Natural killer cell (primary cell): ENCODE measurements around the gene VEGFA. TPM values are rescaled to one million over a fixed set of nuclear protein-coding genes. Genes with fewer than 3 reads are reported as not detected.

Source experiments
- ATAC-seq, 3 donors: fragments of 150-1000 bp in 2 of 3; fragments of 200-7000 bp in 1 of 3; cut with Tn5 transposase; 1 replicate in 1 of 3; 2 replicates in 2 of 3; pipeline ENCODE4 v1.10.0; 2021; ENCODE audit warnings: mild to moderate bottlenecking in 2 of 3, moderate library complexity in 2 of 3
- DNase-seq, 2 donors: peaks; one replicate each; pipeline versions ENCODE4 v3.0.0 to v3.0.0-alpha.2; 2013 to 2021; ENCODE audit warnings: mixed read lengths in 1 of 2
- H3K27ac ChIP-seq: one replicate; pipeline ENCODE4 v1.5.1; 2013; ENCODE audit warnings: mild to moderate bottlenecking, low read length
- H3K27me3 ChIP-seq: one replicate; pipeline ENCODE4 v1.6.1; 2013; ENCODE audit warnings: low read length; ENCODE audit not compliant: control insufficient read depth, insufficient read depth
- H3K36me3 ChIP-seq: one replicate; pipeline ENCODE4 v1.6.1; 2013; ENCODE audit warnings: low read length; ENCODE audit not compliant: control insufficient read depth, insufficient read depth
- H3K4me1 ChIP-seq: one replicate; pipeline ENCODE4 v1.6.1; 2013; ENCODE audit warnings: low read length; ENCODE audit not compliant: control insufficient read depth, insufficient read depth
- H3K4me3 ChIP-seq: one replicate; pipeline ENCODE4 v1.5.1; 2013; ENCODE audit warnings: low read length
- H3K9me3 ChIP-seq: one replicate; pipeline ENCODE4 v1.6.1; 2013; ENCODE audit warnings: low read length; ENCODE audit not compliant: control insufficient read depth, insufficient read depth
- H3K27ac Mint-ChIP-seq, 2 donors: one replicate each; pipeline ENCODE4 v1.8.0; 2022; ENCODE audit warnings: mild to moderate bottlenecking in 2 of 2, mixed read lengths in 2 of 2, moderate library complexity in 1 of 2
- H3K27me3 Mint-ChIP-seq, 2 donors: one replicate each; pipeline ENCODE4 v1.8.0; 2022; ENCODE audit warnings: low read depth in 2 of 2, mixed read lengths in 2 of 2
- H3K36me3 Mint-ChIP-seq: one replicate; pipeline ENCODE4 v1.8.0; 2022; ENCODE audit warnings: mixed read lengths
- H3K4me1 Mint-ChIP-seq, 2 donors: one replicate each; pipeline ENCODE4 v1.8.0; 2022; ENCODE audit warnings: mixed read lengths in 2 of 2
- H3K4me3 Mint-ChIP-seq: one replicate; pipeline ENCODE4 v1.8.0; 2022; ENCODE audit warnings: mild to moderate bottlenecking, moderate library complexity, mixed read lengths
- H3K9me3 Mint-ChIP-seq, 2 donors: one replicate each; pipeline ENCODE4 v1.8.0; 2022; ENCODE audit warnings: mixed read lengths in 2 of 2
- WGBS: methylation state at CpG from one replicate; pipeline ENCODE4 v1.1.7; 2013; ENCODE audit warnings: missing lambda C conversion rate; ENCODE audit not compliant: insufficient coverage; 5-methylcytosine and 5-hydroxymethylcytosine counted together
- intact Hi-C: fragments of 100-400 bp; cut with micrococcal nuclease; formaldehyde crosslinking; loops from one replicate; pipeline ENCODE4 v1.14.2; 2022
- total RNA-seq, 4 donors: library from RNA; stranded (reverse); fragments of 120-200 nt in 1 of 4; gene quantifications; one replicate each; pipeline versions ENCODE4 v1.2.3 to v1.2.4, GENCODE V29; 2013 to 2022
- TF ChIP-seq, protein P1 (sequence below): fragments of 200-600 bp; IDR thresholded peaks from one replicate; pipeline ENCODE4 v1.8.0; 2022; ENCODE audit warnings: antibody characterized with exemption

The VEGFA gene
- total RNA-seq, 3 donors from 2014 or later (not counting 1 experiment from before 2014, with no cell fraction given): 3.6 to 27.5 (median 3.7) TPM

GRCh38 chr6:43761666-43762409 is 8.2 kb upstream of the VEGFA start:
- WGBS: 88% methylated on average over 9 of the region's 9 CpGs
- H3K4me1 ChIP-seq: no peaks in the 10 kb centered on the region
- H3K4me3 ChIP-seq: no peak overlapping the region
- H3K27ac ChIP-seq: no peak overlapping the region
- no peaks in the 10 kb centered on the region for H3K9me3 ChIP-seq
- no peaks in the 10 kb centered on the region for H3K36me3 ChIP-seq
- intact Hi-C loops: no loop called here
- ATAC-seq (no peak), DNase-seq (no peak)
- H3K4me3 Mint-ChIP-seq: no peak overlapping the region
- no peaks in the 10 kb centered on the region for H3K36me3 Mint-ChIP-seq
- H3K27me3 Mint-ChIP-seq: peaks cover 9 to 10% of the 10 kb centered on the region in 2 donors
- no peak overlapping the region for H3K27ac Mint-ChIP-seq
- no peaks in the 10 kb centered on the region for H3K27me3 ChIP-seq
- H3K4me1 Mint-ChIP-seq: no peaks in the 10 kb centered on the region
- no peaks in the 10 kb centered on the region for H3K9me3 Mint-ChIP-seq
- TF ChIP-seq, protein P1, sequence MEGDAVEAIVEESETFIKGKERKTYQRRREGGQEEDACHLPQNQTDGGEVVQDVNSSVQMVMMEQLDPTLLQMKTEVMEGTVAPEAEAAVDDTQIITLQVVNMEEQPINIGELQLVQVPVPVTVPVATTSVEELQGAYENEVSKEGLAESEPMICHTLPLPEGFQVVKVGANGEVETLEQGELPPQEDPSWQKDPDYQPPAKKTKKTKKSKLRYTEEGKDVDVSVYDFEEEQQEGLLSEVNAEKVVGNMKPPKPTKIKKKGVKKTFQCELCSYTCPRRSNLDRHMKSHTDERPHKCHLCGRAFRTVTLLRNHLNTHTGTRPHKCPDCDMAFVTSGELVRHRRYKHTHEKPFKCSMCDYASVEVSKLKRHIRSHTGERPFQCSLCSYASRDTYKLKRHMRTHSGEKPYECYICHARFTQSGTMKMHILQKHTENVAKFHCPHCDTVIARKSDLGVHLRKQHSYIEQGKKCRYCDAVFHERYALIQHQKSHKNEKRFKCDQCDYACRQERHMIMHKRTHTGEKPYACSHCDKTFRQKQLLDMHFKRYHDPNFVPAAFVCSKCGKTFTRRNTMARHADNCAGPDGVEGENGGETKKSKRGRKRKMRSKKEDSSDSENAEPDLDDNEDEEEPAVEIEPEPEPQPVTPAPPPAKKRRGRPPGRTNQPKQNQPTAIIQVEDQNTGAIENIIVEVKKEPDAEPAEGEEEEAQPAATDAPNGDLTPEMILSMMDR: no peak

- no peak overlapping the region for H3K27ac ChIP-seq
- 96% methylated on average over 5 of the region's 5 CpGs for WGBS
- Mint-ChIP-seq H3K36me3 (no peaks in the 10 kb centered on the region), H3K9me3 (no peaks in the 10 kb centered on the region), H3K27me3 (peaks cover 9 to 13% of the 10 kb centered on the region in 2 donors), H3K4me3 (no peak overlapping the region), H3K27ac (no peak overlapping the region), H3K4me1 (no peaks in the 10 kb centered on the region)
- H3K4me3 ChIP-seq: no peak overlapping the region
- no peaks in the 10 kb centered on the region for H3K9me3 ChIP-seq
- ATAC-seq: no peak
- no peaks in the 10 kb centered on the region for H3K4me1 ChIP-seq
- intact Hi-C loops: no loop called here
- H3K27me3 ChIP-seq: no peaks in the 10 kb centered on the region
- no peaks in the 10 kb centered on the region for H3K36me3 ChIP-seq
- no peak for DNase-seq
- TF ChIP-seq, protein P1: no peak
Observed at GRCh38 chr6:43762410-43762768, 7.6 kb upstream of the VEGFA start.

GRCh38 chr6:43762966-43763695 is 6.9 kb upstream of the VEGFA start:
- H3K9me3 Mint-ChIP-seq: no peaks in the 10 kb centered on the region
- no peak overlapping the region for H3K4me3 Mint-ChIP-seq
- ATAC-seq: no peak
- no peak overlapping the region for H3K27ac Mint-ChIP-seq
- H3K27me3 ChIP-seq: no peaks in the 10 kb centered on the region
- no peaks in the 10 kb centered on the region for H3K36me3 Mint-ChIP-seq
- H3K4me1 Mint-ChIP-seq: no peaks in the 10 kb centered on the region
- intact Hi-C loops: no loop called here
- no peak overlapping the region for H3K4me3 ChIP-seq
- H3K27ac ChIP-seq: no peak overlapping the region
- H3K9me3 ChIP-seq: no peaks in the 10 kb centered on the region
- 45% methylated on average over 5 of the region's 6 CpGs for WGBS
- TF ChIP-seq, protein P1: no peak
- no peaks in the 10 kb centered on the region for H3K4me1 ChIP-seq
- peaks cover 9 to 13% of the 10 kb centered on the region in 2 donors for H3K27me3 Mint-ChIP-seq
- no peaks in the 10 kb centered on the region for H3K36me3 ChIP-seq
- DNase-seq: no peak
